Stomach smooth muscle (tissue), 2 donors: ENCODE data around the gene COL27A1.

Source experiments
- H3K27ac ChIP-seq: one replicate; pipeline ENCODE4 v1.7.0; 2013; ENCODE audit warnings: mild to moderate bottlenecking, low read length, inconsistent platforms
- H3K27me3 ChIP-seq, 2 donors: one replicate each; pipeline ENCODE4 v1.7.0; 2013; ENCODE audit warnings: low read length in 2 of 2; ENCODE audit not compliant: insufficient read depth in 2 of 2, control insufficient read depth in 1 of 2
- H3K36me3 ChIP-seq, 2 donors: one replicate each; pipeline ENCODE4 v1.7.0; 2013; ENCODE audit warnings: low read length in 2 of 2; ENCODE audit not compliant: control insufficient read depth in 2 of 2, insufficient read depth in 2 of 2
- H3K4me1 ChIP-seq: one replicate; pipeline ENCODE4 v1.7.0; 2013; ENCODE audit warnings: low read length; ENCODE audit not compliant: control insufficient read depth, insufficient read depth
- H3K4me3 ChIP-seq, 2 donors: one replicate each; pipeline ENCODE4 v1.7.0; 2013; ENCODE audit warnings: low read length in 2 of 2
- H3K9ac ChIP-seq, 2 donors: one replicate each; pipeline ENCODE4 v1.7.0; 2013; ENCODE audit warnings: low read length in 2 of 2, mild to moderate bottlenecking in 1 of 2
- H3K9me3 ChIP-seq, 2 donors: one replicate each; pipeline ENCODE4 v1.7.0; 2013; ENCODE audit warnings: low read length in 2 of 2; ENCODE audit not compliant: control insufficient read depth in 2 of 2
- donor health status: healthy.
- donor health status: Pancreatic carcinoma.

COL27A1 gene

GRCh38 chr9:114116126-114116747 is 39.1 kb upstream of the COL27A1 start:
- Histone ChIP-seq H3K27ac (no peak overlapping the region), H3K9ac (no peak overlapping the region), H3K9me3 (no peaks in the 10 kb centered on the region), H3K27me3 (peaks cover 2 to 13% of the 10 kb centered on the region in 2 donors), H3K36me3 (no peaks in the 10 kb centered on the region), H3K4me1 (peaks cover 6% of the 10 kb centered on the region), H3K4me3 (no peak overlapping the region)

GRCh38 chr9:114117614-114117995 is 37.7 kb upstream of the COL27A1 start:
- H3K4me3 ChIP-seq, result no peak overlapping the region
- H3K9ac ChIP-seq, result no peak overlapping the region
- peaks cover 2 to 13% of the 10 kb centered on the region in 2 donors for H3K27me3 ChIP-seq
- H3K9me3 ChIP-seq, result no peaks in the 10 kb centered on the region
- no peak overlapping the region for H3K27ac ChIP-seq
- no peaks in the 10 kb centered on the region for H3K36me3 ChIP-seq
- peaks cover 6% of the 10 kb centered on the region for H3K4me1 ChIP-seq

GRCh38 chr9:114117996-114118830 is 37.1 kb upstream of the COL27A1 start:
- peaks cover 2 to 12% of the 10 kb centered on the region in 2 donors for H3K27me3 ChIP-seq
- H3K4me3 ChIP-seq, result no peak overlapping the region
- H3K36me3 ChIP-seq, result no peaks in the 10 kb centered on the region
- no peak overlapping the region for H3K27ac ChIP-seq
- no peaks in the 10 kb centered on the region for H3K9me3 ChIP-seq
- H3K9ac ChIP-seq, result no peak overlapping the region
- H3K4me1 ChIP-seq, result peaks cover 5% of the 10 kb centered on the region

GRCh38 chr9:114119242-114120191 is 35.8 kb upstream of the COL27A1 start:
- H3K4me1 ChIP-seq, result no peaks in the 10 kb centered on the region
- H3K9me3 ChIP-seq, result no peaks in the 10 kb centered on the region
- no peak overlapping the region for H3K4me3 ChIP-seq
- peaks cover 2 to 11% of the 10 kb centered on the region in 2 donors for H3K27me3 ChIP-seq
- no peaks in the 10 kb centered on the region for H3K36me3 ChIP-seq
- no peak overlapping the region for H3K27ac ChIP-seq
- no peak overlapping the region for H3K9ac ChIP-seq

GRCh38 chr9:114120192-114121014 is 34.9 kb upstream of the COL27A1 start:
- Histone ChIP-seq H3K4me1 (no peaks in the 10 kb centered on the region), H3K27ac (no peak overlapping the region), H3K27me3 (peaks cover 2 to 9% of the 10 kb centered on the region in 2 donors)

GRCh38 chr9:114121227-114122135 is 33.9 kb upstream of the COL27A1 start:
- Histone ChIP-seq H3K27me3 (peaks cover 2 to 7% of the 10 kb centered on the region in 2 donors), H3K9ac (no peak overlapping the region), H3K9me3 (no peaks in the 10 kb centered on the region), H3K4me1 (no peaks in the 10 kb centered on the region), H3K36me3 (no peaks in the 10 kb centered on the region), H3K27ac (no peak overlapping the region), H3K4me3 (no peak overlapping the region)

More at GRCh38 chr9:114120192-114121014, 34.9 kb upstream of the COL27A1 start:
- H3K4me3 ChIP-seq, result no peak overlapping the region
- H3K9me3 ChIP-seq, result no peaks in the 10 kb centered on the region
- H3K9ac ChIP-seq, result no peak overlapping the region
- no peaks in the 10 kb centered on the region for H3K36me3 ChIP-seq

GRCh38 chr9:114122136-114123027 is 33.0 kb upstream of the COL27A1 start:
- Histone ChIP-seq H3K27me3 (peaks cover 2 to 7% of the 10 kb centered on the region in 2 donors), H3K27ac (no peak overlapping the region), H3K36me3 (no peaks in the 10 kb centered on the region), H3K4me3 (no peak overlapping the region), H3K9me3 (peaks cover under 1 to 8% of the 10 kb centered on the region in 2 donors), H3K4me1 (no peaks in the 10 kb centered on the region), H3K9ac (no peak overlapping the region)

- H3K9ac ChIP-seq, result no peak overlapping the region
- no peak overlapping the region for H3K4me3 ChIP-seq
- peaks cover 0 to 2% of the 10 kb centered on the region in 2 donors for H3K27me3 ChIP-seq
Measured at GRCh38 chr9:114123031-114123977, 32.0 kb upstream of the COL27A1 start.

More at GRCh38 chr9:114123031-114123977, 32.0 kb upstream of the COL27A1 start:
- Histone ChIP-seq H3K36me3 (no peaks in the 10 kb centered on the region), H3K9me3 (peaks cover 7 to 16% of the 10 kb centered on the region in 2 donors), H3K27ac (no peak overlapping the region), H3K4me1 (no peaks in the 10 kb centered on the region)
